Immature natural killer cell (primary cell): ENCODE measurements around the gene TRIOBP. TPM values are rescaled to one million over a fixed set of nuclear protein-coding genes. Genes with fewer than 3 reads are reported as not detected.

ENCODE experiments used
- DNase-seq, 3 donors: peaks; one replicate each; pipeline ENCODE4 v3.0.0; 2022; ENCODE audit warnings: mixed read lengths in 1 of 3
- H3K27ac Mint-ChIP-seq, 6 donors: one replicate each; pipeline ENCODE4 v1.8.0; 2020; ENCODE audit warnings: mixed read lengths in 6 of 6, mild to moderate bottlenecking in 5 of 6, inconsistent platforms in 4 of 6, moderate library complexity in 3 of 6
- H3K27me3 Mint-ChIP-seq, 3 donors: one replicate each; pipeline ENCODE4 v1.8.0; 2020 to 2021; ENCODE audit warnings: low read depth in 3 of 3, mild to moderate bottlenecking in 3 of 3, mixed read lengths in 3 of 3, moderate library complexity in 3 of 3, inconsistent platforms in 1 of 3
- H3K36me3 Mint-ChIP-seq, 3 donors: one replicate each; pipeline ENCODE4 v1.8.0; 2020; ENCODE audit warnings: mixed read lengths in 3 of 3, inconsistent platforms in 2 of 3, mild to moderate bottlenecking in 2 of 3
- H3K4me1 Mint-ChIP-seq, 2 donors: one replicate each; pipeline ENCODE4 v1.8.0; 2020; ENCODE audit warnings: inconsistent platforms in 2 of 2, mild to moderate bottlenecking in 2 of 2, mixed read lengths in 2 of 2, moderate library complexity in 1 of 2
- H3K4me3 Mint-ChIP-seq, 5 donors: one replicate each; pipeline ENCODE4 v1.8.0; 2020; ENCODE audit warnings: mild to moderate bottlenecking in 5 of 5, mixed read lengths in 5 of 5, inconsistent platforms in 3 of 5, moderate library complexity in 3 of 5
- H3K9me3 Mint-ChIP-seq, 6 donors: one replicate each; pipeline ENCODE4 v1.8.0; 2020; ENCODE audit warnings: mild to moderate bottlenecking in 6 of 6, mixed read lengths in 6 of 6, inconsistent platforms in 4 of 6, moderate library complexity in 3 of 6
- polyA plus RNA-seq, 3 donors: library from polyadenylated mRNA; unstranded; fragments of 300-500 nt; fragmentation: Illumina TruSeq; gene quantifications; one replicate each; pipeline ENCODE4 v1.2.3, GENCODE V29; 2021

Gene TRIOBP
- polyA plus RNA-seq, 3 donors from 2014 or later: 15.0 to 22.4 (median 20.8) TPM

GRCh38 chr22:37734964-37735451 is 38.2 kb downstream of the TRIOBP start:
- no peaks in the 10 kb centered on the region for H3K4me1 Mint-ChIP-seq
- H3K9me3 Mint-ChIP-seq: no peaks in the 10 kb centered on the region
- H3K27me3 Mint-ChIP-seq: peaks cover 0 to 2% (median 0%) of the 10 kb centered on the region in 3 donors
- DNase-seq: no peak
- H3K4me3 Mint-ChIP-seq: no peak overlapping the region
- H3K27ac Mint-ChIP-seq: no peak overlapping the region
- peaks cover 0 to 6% (median 0%) of the 10 kb centered on the region in 3 donors for H3K36me3 Mint-ChIP-seq

DNA sequence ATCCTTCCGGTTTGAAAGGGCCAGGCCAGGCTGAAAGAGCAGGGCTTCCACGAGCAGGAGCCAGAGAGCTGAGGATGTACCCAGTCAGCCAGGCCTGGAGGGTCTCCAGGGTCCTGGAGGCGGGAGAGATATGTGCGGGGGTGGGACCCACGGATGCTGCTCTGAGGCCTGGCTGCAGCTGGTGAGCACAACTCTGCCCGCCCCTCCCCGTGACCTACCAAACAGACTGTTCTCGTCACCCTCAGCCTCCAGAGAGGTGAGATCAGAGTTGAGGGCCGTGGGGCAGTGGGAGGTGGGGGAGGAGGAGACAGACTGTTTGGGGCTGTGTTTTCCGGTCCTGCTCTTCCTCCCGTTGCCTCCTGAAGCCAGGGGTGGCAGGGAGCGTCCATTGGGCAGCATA is 42.2 kb downstream of the TRIOBP start:
- Mint-ChIP-seq H3K9me3 (no peaks in the 10 kb centered on the region), H3K27me3 (peaks cover 0 to 2% (median 2%) of the 10 kb centered on the region in 3 donors), H3K27ac (no peak overlapping the region)

GRCh38 chr22:37739611-37740049 is 42.8 kb downstream of the TRIOBP start:
- no peak for DNase-seq
- peaks cover 0 to 6% (median 0%) of the 10 kb centered on the region in 3 donors for H3K36me3 Mint-ChIP-seq
- no peak overlapping the region for H3K4me3 Mint-ChIP-seq
- H3K4me1 Mint-ChIP-seq: peaks cover 0 to 6% of the 10 kb centered on the region in 2 donors
- no peaks in the 10 kb centered on the region for H3K9me3 Mint-ChIP-seq
- H3K27ac Mint-ChIP-seq: no peak overlapping the region
- peaks cover 2 to 5% (median 2%) of the 10 kb centered on the region in 3 donors for H3K27me3 Mint-ChIP-seq

More for the DNA sequence above, 42.2 kb downstream of the TRIOBP start:
- Mint-ChIP-seq H3K4me1 (peaks cover 0 to under 1% of the 10 kb centered on the region in 2 donors), H3K36me3 (peaks cover 0 to 6% (median 0%) of the 10 kb centered on the region in 3 donors), H3K4me3 (no peak overlapping the region)
- DNase-seq: no peak

DNA sequence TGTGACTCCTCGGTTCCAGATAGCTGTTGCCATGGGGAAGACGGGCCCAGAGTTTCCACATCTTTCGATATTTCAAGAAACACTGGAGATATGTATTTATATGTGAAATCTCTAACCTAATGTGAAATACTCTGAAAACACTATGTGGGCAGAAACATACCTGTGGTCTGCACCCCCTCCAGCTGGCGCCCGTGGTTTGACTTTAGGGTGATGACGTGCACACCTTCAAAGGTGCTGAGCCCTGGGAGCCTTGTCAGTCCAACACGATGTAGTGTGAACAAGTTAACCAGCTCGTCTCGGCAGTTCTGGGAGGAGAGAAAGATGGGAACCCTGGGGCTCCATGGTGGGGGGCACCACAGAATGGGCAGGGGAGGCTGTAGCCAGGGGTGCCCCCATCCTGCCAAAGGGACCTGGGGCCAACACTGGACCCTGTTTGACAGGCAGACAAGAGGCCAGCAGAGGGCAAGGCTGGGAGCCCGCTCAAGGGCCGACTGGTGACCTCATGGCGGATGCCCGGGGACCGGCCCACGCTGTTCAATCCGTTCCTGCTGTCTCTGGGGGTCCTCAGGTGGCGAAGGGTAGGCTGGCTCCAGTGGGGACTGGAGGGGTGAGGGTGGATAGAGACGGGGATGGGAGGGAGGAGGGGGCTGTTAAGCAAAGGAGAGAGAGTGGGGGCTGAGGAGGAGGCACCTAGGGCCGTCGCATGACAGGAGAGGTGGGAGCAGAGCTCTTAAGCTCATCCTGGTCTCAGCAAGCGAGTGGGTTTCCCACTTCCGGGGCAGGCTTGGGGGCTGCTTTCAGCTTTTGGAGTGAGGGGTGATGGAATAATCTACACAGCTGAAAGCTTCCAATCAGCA is 43.8 kb downstream of the TRIOBP start:
- H3K4me3 Mint-ChIP-seq: peak overlapping the region in 1 of 5 donors; percentile 1
- no peak overlapping the region for H3K27ac Mint-ChIP-seq
- DNase-seq: no peak
- peaks cover 2 to 6% (median 4%) of the 10 kb centered on the region in 3 donors for H3K27me3 Mint-ChIP-seq
- H3K36me3 Mint-ChIP-seq: peaks cover 0 to 6% (median 0%) of the 10 kb centered on the region in 3 donors
- peaks cover 7 to 14% of the 10 kb centered on the region in 2 donors for H3K4me1 Mint-ChIP-seq
- H3K9me3 Mint-ChIP-seq: no peaks in the 10 kb centered on the region

- H3K36me3 Mint-ChIP-seq: peaks cover 0 to 6% (median 0%) of the 10 kb centered on the region in 3 donors
- H3K9me3 Mint-ChIP-seq: no peaks in the 10 kb centered on the region
- peaks cover 7 to 14% of the 10 kb centered on the region in 2 donors for H3K4me1 Mint-ChIP-seq
- peaks cover 2 to 9% (median 4%) of the 10 kb centered on the region in 3 donors for H3K27me3 Mint-ChIP-seq
- H3K27ac Mint-ChIP-seq: no peak overlapping the region
- no peak overlapping the region for H3K4me3 Mint-ChIP-seq
- DNase-seq: no peak
Observed at GRCh38 chr22:37741312-37741795, 44.5 kb downstream of the TRIOBP start.

- Mint-ChIP-seq H3K9me3 (no peaks in the 10 kb centered on the region), H3K27me3 (peaks cover 2 to 13% (median 4%) of the 10 kb centered on the region in 3 donors), H3K36me3 (peaks cover 0 to 6% (median 0%) of the 10 kb centered on the region in 3 donors), H3K4me1 (peaks cover 11 to 21% of the 10 kb centered on the region in 2 donors), H3K4me3 (no peak overlapping the region), H3K27ac (peak overlapping the region in 1 of 6 donors; percentile 21)
- no peak for DNase-seq
Observed at GRCh38 chr22:37742376-37743171, 45.7 kb downstream of the TRIOBP start.

GRCh38 chr22:37744589-37744988 is 47.7 kb downstream of the TRIOBP start:
- peak overlapping the region; percentile 46 to 94 (median 84) for H3K4me3 Mint-ChIP-seq

GRCh38 chr22:37745548-37746365 is 48.9 kb downstream of the TRIOBP start:
- no peaks in the 10 kb centered on the region for H3K36me3 Mint-ChIP-seq
- H3K9me3 Mint-ChIP-seq: no peaks in the 10 kb centered on the region
- H3K4me1 Mint-ChIP-seq: peaks cover 32% of the 10 kb centered on the region in 2 donors
- DNase-seq: peak; percentile 80 to 85 (median 83)
- peak overlapping the region; percentile 84 to 97 (median 93) for H3K4me3 Mint-ChIP-seq
- H3K27ac Mint-ChIP-seq: peak overlapping the region; percentile 75 to 96 (median 86)
- peaks cover 0 to 13% (median 4%) of the 10 kb centered on the region in 3 donors for H3K27me3 Mint-ChIP-seq

More at GRCh38 chr22:37744589-37744988, 47.7 kb downstream of the TRIOBP start:
- H3K27ac Mint-ChIP-seq: peak overlapping the region in 3 of 6 donors; percentile 5 to 76 (median 9)
- peaks cover 0 to 13% (median 4%) of the 10 kb centered on the region in 3 donors for H3K27me3 Mint-ChIP-seq
- no peak for DNase-seq
- peaks cover 23 to 27% of the 10 kb centered on the region in 2 donors for H3K4me1 Mint-ChIP-seq
- no peaks in the 10 kb centered on the region for H3K36me3 Mint-ChIP-seq
- H3K9me3 Mint-ChIP-seq: no peaks in the 10 kb centered on the region

DNA sequence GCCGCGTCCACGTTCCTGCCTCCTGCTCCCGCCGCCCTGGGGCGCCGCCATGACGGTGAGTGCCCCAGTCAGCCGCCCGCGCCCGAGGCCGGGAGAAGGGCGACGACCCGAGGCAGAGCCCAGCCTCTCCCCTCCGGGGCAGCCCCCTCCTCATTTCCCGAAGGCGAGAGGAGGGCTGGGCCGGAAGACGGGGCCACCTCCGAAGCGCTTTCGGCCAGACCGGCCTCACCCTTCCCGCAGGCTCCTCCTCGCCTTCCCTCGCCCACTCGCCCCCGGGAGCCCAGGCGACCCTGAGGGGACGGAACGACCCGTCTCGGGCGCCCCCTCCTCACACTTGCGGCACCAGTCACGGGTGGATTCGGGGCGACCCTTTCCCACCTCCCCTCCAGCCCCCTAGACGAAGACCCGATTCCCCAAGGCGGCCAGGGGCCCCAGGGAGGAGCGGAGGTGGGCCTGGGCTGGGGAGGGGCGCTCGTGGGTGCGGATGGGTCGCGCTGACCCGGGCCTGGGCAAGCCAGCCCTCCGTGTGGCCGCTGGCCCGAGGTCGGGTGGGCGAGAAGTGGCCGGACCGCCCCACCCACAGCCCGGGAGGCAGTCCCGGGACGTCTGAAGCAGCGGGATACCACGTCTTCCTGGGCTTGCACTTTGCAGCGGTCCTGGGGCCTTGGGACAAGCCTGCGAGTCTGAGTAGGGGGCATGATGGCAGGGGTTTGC is 49.7 kb downstream of the TRIOBP start:
- no peaks in the 10 kb centered on the region for H3K9me3 Mint-ChIP-seq
- DNase-seq: peak in 1 of 3 donors; percentile 9

DNA sequence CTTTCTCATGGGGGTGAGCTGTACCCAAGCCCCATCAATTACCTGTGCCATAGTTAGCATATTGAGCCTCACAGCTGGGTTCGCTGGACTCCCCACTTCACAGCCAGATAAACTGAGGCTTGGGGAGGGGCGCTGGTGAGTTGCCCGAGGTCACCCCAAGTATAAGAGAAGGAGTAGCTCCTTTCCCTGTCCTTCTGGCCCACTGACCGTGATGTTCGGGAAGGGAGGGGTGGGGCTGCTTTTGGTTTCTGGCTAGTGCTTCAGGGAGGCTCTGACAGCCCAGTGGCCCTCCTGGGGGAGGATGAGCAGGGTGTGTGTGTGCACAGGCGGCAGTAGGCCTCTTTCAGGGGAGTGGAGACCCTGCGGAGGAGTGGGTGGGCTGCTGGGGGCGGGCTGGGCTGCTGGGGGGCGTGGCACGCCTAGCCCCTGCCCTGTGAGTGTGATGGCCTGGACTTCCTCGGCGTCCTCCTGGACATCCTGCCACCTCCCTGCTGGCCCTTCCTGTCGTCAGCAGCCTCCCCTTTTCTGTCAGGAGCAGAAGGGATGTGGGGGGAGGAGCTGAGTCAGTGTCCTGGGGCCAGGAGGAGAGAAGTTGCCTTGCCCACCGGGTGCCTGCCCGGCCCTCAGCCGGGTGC is 50.3 kb downstream of the TRIOBP start:
- Mint-ChIP-seq H3K9me3 (no peaks in the 10 kb centered on the region), H3K27me3 (peaks cover 0 to 13% (median 4%) of the 10 kb centered on the region in 3 donors), H3K4me3 (peak overlapping the region; percentile 88 to 94 (median 91)), H3K27ac (peak overlapping the region in 5 of 6 donors; percentile 30 to 93 (median 69)), H3K4me1 (peaks cover 35 to 37% of the 10 kb centered on the region in 2 donors), H3K36me3 (no peaks in the 10 kb centered on the region)
- DNase-seq: no peak

More for the DNA sequence above, 49.7 kb downstream of the TRIOBP start:
- Mint-ChIP-seq H3K27ac (peak overlapping the region in 5 of 6 donors; percentile 64 to 93 (median 76)), H3K4me1 (peaks cover 35 to 37% of the 10 kb centered on the region in 2 donors), H3K4me3 (peak overlapping the region; percentile 88 to 97 (median 91)), H3K36me3 (no peaks in the 10 kb centered on the region), H3K27me3 (peaks cover 0 to 13% (median 4%) of the 10 kb centered on the region in 3 donors)

GRCh38 chr22:37747715-37748100 is 50.9 kb downstream of the TRIOBP start:
- Mint-ChIP-seq H3K36me3 (no peaks in the 10 kb centered on the region), H3K27ac (peak overlapping the region in 3 of 6 donors; percentile 4 to 37 (median 36)), H3K27me3 (peaks cover 0 to 13% (median 4%) of the 10 kb centered on the region in 3 donors), H3K9me3 (no peaks in the 10 kb centered on the region), H3K4me3 (peak overlapping the region; percentile 47 to 94 (median 68)), H3K4me1 (peaks cover 35 to 37% of the 10 kb centered on the region in 2 donors)
- DNase-seq: no peak
